GM18520 (cell line): ENCODE measurements around the gene RNASE7.
"Not testable (repeated sequence)": the region's sequence is repeated elsewhere in the genome, so short reads cannot be mapped to it uniquely, and the experiment has no call there.

Experiments
- ATAC-seq: cut with Tn5 transposase; IDR thresholded peaks from one replicate; pipeline ENCODE4 v1.9.1; 2021; ENCODE audit not compliant: unreplicated experiment

The RNASE7 gene

GRCh38 chr14:21023174-21023573 lies 19.0 kb upstream of the RNASE7 start:
- no peak for ATAC-seq

- ATAC-seq, result no peak
These were observed 18.2 kb upstream of the RNASE7 start for GRCh38 chr14:21023817-21024584.

- ATAC-seq, result no peak
These were observed 17.4 kb upstream of the RNASE7 start, which contains the start of gene NDRG2 for GRCh38 chr14:21024585-21025370. Gene NDRG2 (minus strand): TSS chr14:21025061. CDS start chr14:21023315, 1,746 bp downstream.

GRCh38 chr14:21025371-21026273 lies 16.5 kb upstream of the RNASE7 start:
- no peak for ATAC-seq

GRCh38 chr14:21026274-21026987 lies 15.7 kb upstream of the RNASE7 start:
- ATAC-seq, result no peak

GRCh38 chr14:21026988-21027315 lies 15.2 kb upstream of the RNASE7 start:
- ATAC-seq, result no peak

GRCh38 chr14:21029917-21030316 lies 12.2 kb upstream of the RNASE7 start, which contains the start of gene TPPP2:
Gene TPPP2 (plus strand): TSS chr14:21030217. CDS start chr14:21030582, 365 bp downstream.
- ATAC-seq, result no peak

GRCh38 chr14:21030531-21030930 lies 11.6 kb upstream of the RNASE7 start:
- no peak for ATAC-seq

- no peak for ATAC-seq
These were observed 9.6 kb upstream of the RNASE7 start for GRCh38 chr14:21032326-21033132.

- ATAC-seq, result no peak
These were observed 8.9 kb upstream of the RNASE7 start for GRCh38 chr14:21033133-21033698.

GRCh38 chr14:21034707-21035106 lies 7.5 kb upstream of the RNASE7 start, which contains the start of gene RNASE13:
Gene RNASE13 (minus strand): TSS chr14:21034807. CDS start chr14:21034288, 519 bp downstream.
- ATAC-seq, result no peak

- no peak for ATAC-seq
These were observed 5.4 kb upstream of the RNASE7 start for GRCh38 chr14:21036751-21037150.

- ATAC-seq, result no peak
These were observed 5.0 kb upstream of the RNASE7 start for GRCh38 chr14:21037156-21037555.

GRCh38 chr14:21038441-21039422 lies 3.4 kb upstream of the RNASE7 start:
- no peak for ATAC-seq

- no peak for ATAC-seq
These were observed 2.4 kb upstream of the RNASE7 start for GRCh38 chr14:21039585-21040369.

- no peak for ATAC-seq
These were observed 1.7 kb upstream of the RNASE7 start for GRCh38 chr14:21040370-21040925.

GRCh38 chr14:21040941-21041340 lies 1.2 kb upstream of the RNASE7 start:
- not testable (repeated sequence) for ATAC-seq
